Fibroblast of lung (primary cell): ENCODE data around the gene DBH.

Source experiments
- EZH2 ChIP-seq: IDR thresholded peaks from 2 replicates; pipeline ENCODE4 v1.5.1; 2012; ENCODE audit warnings: low read length, control low read depth, mild to moderate bottlenecking; ENCODE audit errors: missing control alignments
- TF ChIP-seq, protein P1 (sequence below), 2 donors: IDR thresholded peaks in 1 of 2; conservative IDR thresholded peaks in 1 of 2; 1 replicate in 1 of 2; 2 replicates in 1 of 2; pipeline ENCODE4 v1.5.1; 2011 to 2012; ENCODE audit warnings: low read length in 2 of 2, control low read depth in 1 of 2, inconsistent platforms in 1 of 2, low read depth in 1 of 2, mild to moderate bottlenecking in 1 of 2

DNA sequence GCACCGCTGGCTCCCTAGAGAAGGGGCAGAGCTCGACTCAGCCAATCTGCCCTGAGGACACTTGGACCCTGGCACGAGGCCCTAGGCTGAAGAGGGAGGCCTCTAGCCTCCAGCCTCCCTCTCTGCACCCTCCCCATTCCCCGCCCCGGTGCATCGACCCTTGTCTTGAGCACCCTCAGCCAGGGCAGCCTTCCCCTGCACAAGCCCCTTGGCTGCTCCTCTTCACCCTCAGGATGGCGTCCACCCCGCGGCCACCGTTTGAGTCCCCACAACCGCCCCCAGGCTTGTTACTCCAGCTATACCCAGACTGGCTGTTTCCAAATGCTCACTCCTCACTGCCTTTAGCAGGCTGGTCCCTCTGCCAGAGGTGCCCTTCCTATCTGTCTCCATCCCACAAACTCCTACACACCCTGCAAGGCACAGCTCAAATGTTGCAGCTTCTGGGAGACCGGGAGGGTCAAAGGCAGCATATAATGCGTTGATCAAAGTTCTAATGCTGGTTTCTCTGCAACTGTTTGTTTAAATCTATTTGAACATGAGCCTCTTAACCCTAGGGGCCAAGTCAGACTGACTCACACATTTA lies 20.5 kb upstream of the DBH start:
- TF ChIP-seq, protein P1, sequence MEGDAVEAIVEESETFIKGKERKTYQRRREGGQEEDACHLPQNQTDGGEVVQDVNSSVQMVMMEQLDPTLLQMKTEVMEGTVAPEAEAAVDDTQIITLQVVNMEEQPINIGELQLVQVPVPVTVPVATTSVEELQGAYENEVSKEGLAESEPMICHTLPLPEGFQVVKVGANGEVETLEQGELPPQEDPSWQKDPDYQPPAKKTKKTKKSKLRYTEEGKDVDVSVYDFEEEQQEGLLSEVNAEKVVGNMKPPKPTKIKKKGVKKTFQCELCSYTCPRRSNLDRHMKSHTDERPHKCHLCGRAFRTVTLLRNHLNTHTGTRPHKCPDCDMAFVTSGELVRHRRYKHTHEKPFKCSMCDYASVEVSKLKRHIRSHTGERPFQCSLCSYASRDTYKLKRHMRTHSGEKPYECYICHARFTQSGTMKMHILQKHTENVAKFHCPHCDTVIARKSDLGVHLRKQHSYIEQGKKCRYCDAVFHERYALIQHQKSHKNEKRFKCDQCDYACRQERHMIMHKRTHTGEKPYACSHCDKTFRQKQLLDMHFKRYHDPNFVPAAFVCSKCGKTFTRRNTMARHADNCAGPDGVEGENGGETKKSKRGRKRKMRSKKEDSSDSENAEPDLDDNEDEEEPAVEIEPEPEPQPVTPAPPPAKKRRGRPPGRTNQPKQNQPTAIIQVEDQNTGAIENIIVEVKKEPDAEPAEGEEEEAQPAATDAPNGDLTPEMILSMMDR (conservative IDR thresholded peaks at IDR 0.05 in 1 of 2, IDR thresholded peaks at IDR 0.05 in 1 of 2; ENCODE audit: low read depth in 1 of 2, low read length in 2 of 2) = no peak
- TF ChIP-seq EZH2 = no peak
